ENCODE measurements around the gene MEX3A. TPM values are rescaled to one million over a fixed set of nuclear protein-coding genes. Genes with fewer than 3 reads are reported as not detected.

Gene MEX3A
- total and polyA plus RNA-seq, 2 of the 8 experiments (the other 6 are each of a cell fraction or from before 2014, with no cell fraction given) = 34.1 to 52.4 TPM

DNA sequence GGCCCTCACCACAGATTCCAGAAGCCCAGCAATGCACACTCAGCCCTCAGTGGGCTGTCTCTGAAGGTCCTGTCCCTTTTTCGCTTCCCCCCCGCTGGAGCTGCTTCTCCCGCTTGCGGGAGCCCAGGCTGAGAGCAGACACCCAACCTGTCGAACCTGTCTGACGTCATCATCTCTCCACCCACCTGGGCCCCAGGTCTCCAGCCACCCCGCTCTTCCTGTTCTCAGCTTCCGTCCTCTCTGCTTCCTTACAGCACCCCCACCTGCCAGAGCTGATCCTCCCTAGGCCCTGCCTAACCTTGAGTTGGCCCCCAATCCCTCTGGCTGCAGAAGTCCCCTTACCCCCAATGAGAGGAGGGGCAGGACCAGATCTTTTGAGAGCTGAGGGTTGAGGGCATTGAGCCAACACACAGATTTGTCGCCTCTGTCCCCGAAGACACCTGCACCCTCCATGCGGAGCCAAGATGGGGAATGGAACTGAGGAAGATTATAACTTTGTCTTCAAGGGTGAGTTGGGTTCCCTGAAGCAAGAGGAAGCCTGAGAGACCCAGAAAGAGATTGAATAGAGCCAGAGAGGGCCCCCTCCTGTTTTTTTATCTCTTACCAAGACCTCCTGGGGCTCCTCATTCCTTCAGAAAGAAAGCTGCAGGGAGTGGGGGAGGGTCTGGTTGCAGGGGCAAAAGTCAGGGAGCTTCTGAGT lies 21.2 kb downstream of the MEX3A start, which contains the start of gene RAB25:
RAB25 (plus strand) TSS at position 224 of the 700 bp plus-strand sequence; CDS start at position 465, 241 bp downstream.
- H3K23ac ChIP-seq (ENCODE audit: insufficient read length) = no peak within 1 kb of the TSS
- ChIA-PET POLR2A (ENCODE audit: partially characterized antibody) (interaction anchor here (0.7 to 7.3 kb wide), 18 partner anchors 8 to 189 kb away, joined by 3 to 88 read pairs (median 5); partner anchors contain the start of genes ARHGEF2, LAMTOR2, MEX3A and PMF1), CTCF (ENCODE audit: partially characterized antibody) (interaction anchor here (0.7 to 6.2 kb wide), 12 partner anchors 9 to 86 kb away, joined by 3 to 23 read pairs (median 4); no protein-coding TSS in a partner anchor)
- peaks cover 0 to 7% (median 4%) of the 10 kb centered on the region in 4 experiments; a peak in 1 of 8 replicates for H3K36me3 ChIP-seq (ENCODE audit: control insufficient read depth in 2 of 4, insufficient read depth in 4 of 4, low read length in 3 of 4)
- H3K23me2 ChIP-seq (ENCODE audit: low read depth, low read length) = peaks cover 10% of the 10 kb centered on the region
- no peaks in the 10 kb centered on the region for H3K79me1 ChIP-seq (ENCODE audit: low read depth, low read length)
- peak within 1 kb of the TSS in 3 of 4 experiments; percentile 68 to 82 (median 72); a peak in 6 of 7 replicates for H3K9ac ChIP-seq (replicated peaks in 1 of 4; ENCODE audit: extremely low read depth in 1 of 4, low read depth in 3 of 4, low read length in 3 of 4)
- DNase-seq (ENCODE audit: low read depth in 1 of 2, low spot score in 2 of 2) = peak; percentile 66 to 84
- H2AFZ ChIP-seq (ENCODE audit: low read length) = no peak within 1 kb of the TSS
- H3K14ac ChIP-seq (ENCODE audit: insufficient read length) = no peak within 1 kb of the TSS
- H3K4me1 ChIP-seq (replicated peaks in 1 of 4; ENCODE audit: control insufficient read depth in 3 of 4, insufficient read depth in 4 of 4, low read length in 3 of 4) = peaks cover 0 to 22% (median 11%) of the 10 kb centered on the region in 4 experiments; a peak in 6 of 7 replicates
- peak within 1 kb of the TSS; percentile 13 for H4K91ac ChIP-seq (replicated peaks; ENCODE audit: insufficient read length, low read length)
- peak within 1 kb of the TSS; percentile 92; the same call in 1 of the 2 replicates for H2BK12ac ChIP-seq (ENCODE audit: low read depth, low read length)
- H3K79me2 ChIP-seq (ENCODE audit: control insufficient read depth in 1 of 2, insufficient read depth in 2 of 2, low read length in 2 of 2) = peaks cover 0 to 6% of the 10 kb centered on the region in 2 experiments; a peak in 1 of 4 replicates
- H2BK20ac ChIP-seq (ENCODE audit: low read length) = peak within 1 kb of the TSS; percentile 62; the same call in 1 of the 2 replicates
- H3K4me2 ChIP-seq (ENCODE audit: insufficient read depth in 1 of 2, low read depth in 2 of 2, low read length in 2 of 2) = peak within 1 kb of the TSS; percentile 76 to 88
- H2AK5ac ChIP-seq (ENCODE audit: low read depth, low read length) = peak within 1 kb of the TSS; percentile 57; the same call in 1 of the 2 replicates
- no peak within 1 kb of the TSS for H2BK120ac ChIP-seq (replicated peaks; ENCODE audit: low read depth, low read length)
- H4K20me1 ChIP-seq (replicated peaks in 1 of 2; ENCODE audit: control insufficient read depth in 1 of 2, insufficient read depth in 2 of 2, low read length in 2 of 2) = peaks cover 3 to 9% of the 10 kb centered on the region in 2 experiments
- no peaks in the 10 kb centered on the region for H3K9me3 ChIP-seq (ENCODE audit: insufficient read depth in 2 of 2, low read depth in 1 of 2, low read length in 1 of 2)
- no peaks in the 10 kb centered on the region for H3K27me3 ChIP-seq (replicated peaks in 1 of 4; ENCODE audit: control insufficient read depth in 3 of 4, extremely low read depth in 1 of 4, insufficient read depth in 3 of 4, low read length in 3 of 4)
- peak within 1 kb of the TSS; percentile 89 for H4K5ac ChIP-seq (ENCODE audit: insufficient read length, low read depth, low read length)
- 6% methylated on average over 11 of the region's 11 CpGs; no CpG with 5 or more reads in 1 of the 2 experiments for WGBS, 2 experiments (ENCODE audit: extremely low coverage in 1 of 2, insufficient coverage in 1 of 2, insufficient read length in 1 of 2, insufficient replicate concordance in 2 of 2, low coverage in 1 of 2, low lambda C conversion rate in 2 of 2, missing lambda C conversion rate in 1 of 2)
- H4K8ac ChIP-seq (ENCODE audit: extremely low read depth, insufficient read depth, low read length) = peak within 1 kb of the TSS; percentile 81; the same call in 1 of the 2 replicates
- H3K4me3 ChIP-seq (ENCODE audit: extremely low read depth in 1 of 4, insufficient read depth in 2 of 4, low read depth in 3 of 4, low read length in 4 of 4) = peak within 1 kb of the TSS; percentile 39 to 65 (median 52)
- H2BK15ac ChIP-seq (ENCODE audit: low read length) = no peak within 1 kb of the TSS; the same call in 1 of the 2 replicates
- peak within 1 kb of the TSS; percentile 93 for H3K27ac ChIP-seq (ENCODE audit: low read depth, low read length)
- H3K56ac ChIP-seq (replicated peaks; ENCODE audit: insufficient read length, low read depth, low read length) = peak within 1 kb of the TSS; percentile 26
- H2BK5ac ChIP-seq (ENCODE audit: low read depth, low read length) = peak within 1 kb of the TSS; percentile 95
- peak within 1 kb of the TSS; percentile 89 for H3K18ac ChIP-seq (ENCODE audit: extremely low read depth, low read length)
- no peak within 1 kb of the TSS for H3K4ac ChIP-seq (replicated peaks; ENCODE audit: insufficient read length, low read depth, low read length)
- FAIRE-seq = no peak
- TF ChIP-seq POU5F1 (IDR thresholded peaks at IDR 0.05; ENCODE audit: low read depth, low read length) (no peak), RFX5 (IDR thresholded peaks at IDR 0.05; ENCODE audit: borderline replicate concordance, low read depth, low read length) (no peak), CBX5 (IDR thresholded peaks at IDR 0.05; ENCODE audit: low read depth, low read length) (no peak), KDM1A (IDR thresholded peaks at IDR 0.05; ENCODE audit: borderline replicate concordance, low read length) (no peak), EP300 (IDR thresholded peaks at IDR 0.05; ENCODE audit: borderline replicate concordance in 1 of 2, low read depth in 2 of 2, low read length in 2 of 2) (peak in 1 of 2 experiments; percentile 35; a peak in 1 of 3 replicates), YY1 (IDR thresholded peaks at IDR 0.05; ENCODE audit: low read depth, low read length) (no peak)
- TF ChIP-seq, protein P1, sequence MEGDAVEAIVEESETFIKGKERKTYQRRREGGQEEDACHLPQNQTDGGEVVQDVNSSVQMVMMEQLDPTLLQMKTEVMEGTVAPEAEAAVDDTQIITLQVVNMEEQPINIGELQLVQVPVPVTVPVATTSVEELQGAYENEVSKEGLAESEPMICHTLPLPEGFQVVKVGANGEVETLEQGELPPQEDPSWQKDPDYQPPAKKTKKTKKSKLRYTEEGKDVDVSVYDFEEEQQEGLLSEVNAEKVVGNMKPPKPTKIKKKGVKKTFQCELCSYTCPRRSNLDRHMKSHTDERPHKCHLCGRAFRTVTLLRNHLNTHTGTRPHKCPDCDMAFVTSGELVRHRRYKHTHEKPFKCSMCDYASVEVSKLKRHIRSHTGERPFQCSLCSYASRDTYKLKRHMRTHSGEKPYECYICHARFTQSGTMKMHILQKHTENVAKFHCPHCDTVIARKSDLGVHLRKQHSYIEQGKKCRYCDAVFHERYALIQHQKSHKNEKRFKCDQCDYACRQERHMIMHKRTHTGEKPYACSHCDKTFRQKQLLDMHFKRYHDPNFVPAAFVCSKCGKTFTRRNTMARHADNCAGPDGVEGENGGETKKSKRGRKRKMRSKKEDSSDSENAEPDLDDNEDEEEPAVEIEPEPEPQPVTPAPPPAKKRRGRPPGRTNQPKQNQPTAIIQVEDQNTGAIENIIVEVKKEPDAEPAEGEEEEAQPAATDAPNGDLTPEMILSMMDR (IDR thresholded peaks at IDR 0.05; ENCODE audit: control extremely low read depth in 1 of 3, insufficient read depth in 1 of 3, low read depth in 1 of 3, low read length in 3 of 3) = no peak

Measured in H1 (cell line).